ENCODE measurements around the gene DOK7.

Gene DOK7

DNA sequence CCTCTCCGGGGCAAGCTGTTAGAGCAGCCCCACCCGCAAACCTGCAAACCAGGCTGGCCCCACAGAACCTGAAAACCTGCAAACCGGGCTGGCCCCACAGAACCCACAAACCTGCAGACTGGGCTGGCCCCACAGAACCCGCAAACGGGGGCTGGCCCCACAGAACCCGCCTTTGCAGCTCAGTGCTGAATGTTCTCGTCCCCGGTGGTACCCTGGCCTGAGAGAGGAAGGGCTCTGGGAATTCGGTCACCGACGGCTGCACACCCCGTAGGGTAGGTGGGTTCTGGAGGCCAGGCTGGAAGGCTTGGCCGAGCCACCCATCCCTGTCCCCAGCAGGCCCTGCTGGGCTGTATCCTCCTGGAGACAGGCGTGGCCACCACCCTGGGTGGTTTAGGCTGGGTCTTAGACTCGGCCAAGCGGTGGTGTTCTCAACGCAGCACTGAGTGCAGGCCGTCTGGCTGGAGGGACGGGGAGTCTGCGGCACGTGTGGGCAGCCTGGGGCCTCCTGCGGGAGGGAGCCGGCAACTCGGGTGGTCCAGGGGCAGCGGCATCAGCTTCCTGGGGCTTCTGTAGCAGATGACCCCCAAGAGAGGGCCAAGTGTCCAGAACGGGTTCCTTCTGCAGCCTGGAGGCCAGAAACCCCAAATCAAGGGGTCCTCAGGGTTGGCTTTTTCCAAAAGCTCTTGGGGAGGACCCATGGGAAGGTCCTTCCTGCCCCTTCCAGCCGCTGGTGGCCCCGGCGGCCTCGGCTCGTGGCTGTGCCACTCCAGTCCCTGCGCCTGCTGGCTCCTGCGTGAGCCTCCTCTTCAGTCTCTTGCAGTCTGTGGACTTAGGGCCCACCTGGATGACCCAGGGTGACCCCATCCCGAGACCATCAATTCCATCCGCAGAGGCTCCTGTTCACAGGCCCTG is 15.6 kb downstream of the DOK7 start:
- DNase-seq: no peak
- H3K4me1 Mint-ChIP-seq: no peaks in the 10 kb centered on the region
- H3K4me3 Mint-ChIP-seq: no peak overlapping the region
- peaks cover 16% of the 10 kb centered on the region for H3K27me3 Mint-ChIP-seq
- no peaks in the 10 kb centered on the region for H3K36me3 Mint-ChIP-seq (ENCODE audit: low read depth)
- H3K9me3 Mint-ChIP-seq: no peaks in the 10 kb centered on the region
- H3K27ac Mint-ChIP-seq: no peak overlapping the region
- ATAC-seq: no peak

DNA sequence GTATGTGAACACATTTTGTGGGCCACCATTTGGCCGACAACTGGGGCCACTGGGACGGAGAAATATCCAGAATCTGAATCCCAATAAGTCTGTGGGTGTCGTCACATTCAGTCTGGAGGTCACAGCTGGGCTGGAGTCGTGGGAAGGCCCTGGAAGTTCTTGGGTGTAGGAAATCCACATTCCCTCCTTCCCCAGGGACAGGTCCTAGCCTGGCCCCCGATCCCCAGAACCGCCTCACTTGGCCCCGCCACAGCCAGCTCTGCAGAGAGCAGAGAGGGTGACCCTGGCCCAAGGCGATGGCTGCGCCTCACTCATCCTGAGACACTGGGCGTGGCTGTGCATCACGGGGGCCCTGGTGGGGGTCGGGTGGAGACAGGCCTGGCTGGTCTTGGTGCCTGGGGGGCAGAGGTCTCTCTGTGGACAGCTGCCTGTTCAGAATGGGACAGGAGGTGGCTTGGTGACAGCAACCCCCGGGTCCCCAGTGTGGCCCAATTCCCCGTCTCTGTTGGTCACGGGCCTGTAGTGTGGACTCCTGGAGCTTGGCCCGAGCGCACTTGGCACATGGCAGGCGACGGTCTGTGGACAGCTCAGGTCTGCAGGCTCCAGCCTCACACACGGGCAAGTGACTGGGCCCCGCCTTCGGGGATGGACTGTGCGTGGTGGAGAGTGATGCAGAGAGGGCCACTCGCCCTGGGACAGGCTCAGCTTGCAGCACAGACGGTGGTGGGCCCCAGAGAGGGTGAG is 16.4 kb downstream of the DOK7 start:
- DNase-seq (no peak), ATAC-seq (no peak)
- Mint-ChIP-seq H3K36me3 (ENCODE audit: low read depth) (no peaks in the 10 kb centered on the region), H3K4me1 (no peaks in the 10 kb centered on the region), H3K27ac (no peak overlapping the region), H3K9me3 (no peaks in the 10 kb centered on the region), H3K27me3 (peaks cover 19% of the 10 kb centered on the region), H3K4me3 (no peak overlapping the region)

DNA sequence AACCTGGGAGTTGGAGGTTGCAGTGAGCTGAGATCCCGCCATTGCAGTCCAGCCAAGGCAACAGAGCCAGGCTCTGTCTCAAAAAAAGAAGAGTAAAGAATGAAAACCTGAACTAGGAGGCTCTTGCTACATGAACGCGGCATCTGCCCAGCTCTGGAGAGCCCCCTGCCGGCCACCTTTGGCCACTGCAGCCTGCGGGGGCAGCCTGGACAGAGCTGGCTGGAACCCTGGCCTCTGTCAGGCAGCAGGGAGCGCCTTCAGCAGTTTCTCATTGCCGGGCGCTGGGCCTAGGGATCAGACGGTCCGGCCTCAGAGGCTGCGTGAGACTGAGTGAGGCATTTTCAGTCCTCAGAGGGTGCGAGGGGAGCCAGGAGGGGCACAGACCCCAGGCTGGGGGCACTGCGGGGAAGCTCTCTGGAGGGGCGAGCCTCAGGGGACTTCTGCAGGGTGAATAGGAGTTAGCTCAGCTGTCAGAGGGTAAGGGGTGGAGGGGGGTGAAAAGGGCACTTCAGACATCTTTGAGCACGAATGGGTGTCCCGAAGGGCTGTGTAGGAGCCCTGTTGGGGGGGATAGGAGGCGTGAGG is 17.5 kb downstream of the DOK7 start:
- DNase-seq (peak; percentile 82), ATAC-seq (peak; percentile 67)
- Mint-ChIP-seq H3K27ac (no peak overlapping the region), H3K4me3 (no peak overlapping the region), H3K9me3 (no peaks in the 10 kb centered on the region), H3K36me3 (ENCODE audit: low read depth) (no peaks in the 10 kb centered on the region), H3K27me3 (peaks cover 21% of the 10 kb centered on the region), H3K4me1 (no peaks in the 10 kb centered on the region)

DNA sequence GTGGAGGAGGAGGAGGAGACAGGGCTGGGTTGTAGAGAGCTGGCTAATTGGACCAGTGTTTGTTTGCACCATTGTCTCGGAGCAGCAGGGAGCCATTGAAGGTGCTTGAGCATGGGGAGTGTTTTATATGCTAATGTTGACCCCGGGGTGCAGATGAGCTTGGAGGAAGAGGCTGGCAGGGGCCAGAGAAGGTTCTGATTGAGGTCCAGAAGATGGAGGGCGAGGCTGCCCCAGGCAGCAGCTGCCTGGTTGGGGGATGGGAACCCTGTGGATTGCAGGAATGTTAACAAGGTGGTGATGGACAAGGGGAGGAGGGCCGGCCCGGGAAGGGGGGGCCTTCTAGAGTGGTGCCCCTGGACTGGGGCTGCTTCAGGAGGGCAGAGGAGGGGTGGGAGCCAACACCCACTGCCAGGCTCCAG is 18.0 kb downstream of the DOK7 start:
- no peaks in the 10 kb centered on the region for H3K9me3 Mint-ChIP-seq
- H3K27ac Mint-ChIP-seq: no peak overlapping the region
- no peaks in the 10 kb centered on the region for H3K4me1 Mint-ChIP-seq
- no peaks in the 10 kb centered on the region for H3K36me3 Mint-ChIP-seq (ENCODE audit: low read depth)
- H3K27me3 Mint-ChIP-seq: peaks cover 21% of the 10 kb centered on the region
- no peak overlapping the region for H3K4me3 Mint-ChIP-seq
- ATAC-seq: no peak
- no peak for DNase-seq

DNA sequence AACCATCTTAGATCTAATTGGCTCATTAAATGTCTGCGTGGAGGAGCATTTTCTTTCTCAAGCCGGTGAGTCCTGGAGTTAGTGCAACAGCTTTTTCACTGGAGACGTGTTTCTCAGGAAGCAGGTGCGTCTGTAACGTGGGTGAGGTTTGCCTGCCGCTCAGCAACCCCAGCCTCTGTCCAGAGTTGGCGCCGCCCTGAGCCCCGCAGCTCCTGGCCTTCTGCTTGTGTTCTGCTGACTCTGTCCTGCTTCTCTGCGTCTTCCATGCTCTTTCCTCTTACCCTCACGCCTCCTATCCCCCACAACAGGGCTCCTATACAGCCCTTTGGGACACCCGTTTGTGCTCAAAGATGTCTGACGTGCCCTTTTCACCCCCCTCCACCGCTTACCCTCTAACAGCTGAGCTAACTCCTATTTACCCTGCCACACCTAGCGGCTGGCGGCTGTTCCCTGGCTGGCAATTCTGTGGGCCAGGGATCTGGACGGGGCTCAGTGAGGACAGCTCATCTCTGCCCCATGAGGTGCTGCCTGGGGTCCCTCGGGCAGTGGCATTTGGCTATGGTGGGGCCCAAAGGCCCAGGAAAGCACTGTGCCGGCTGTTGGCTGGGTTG is 18.8 kb downstream of the DOK7 start:
- Mint-ChIP-seq H3K9me3 (no peaks in the 10 kb centered on the region), H3K27ac (no peak overlapping the region), H3K36me3 (ENCODE audit: low read depth) (no peaks in the 10 kb centered on the region), H3K4me1 (no peaks in the 10 kb centered on the region), H3K27me3 (peaks cover 19% of the 10 kb centered on the region), H3K4me3 (no peak overlapping the region)
- DNase-seq (no peak), ATAC-seq (no peak)

DNA sequence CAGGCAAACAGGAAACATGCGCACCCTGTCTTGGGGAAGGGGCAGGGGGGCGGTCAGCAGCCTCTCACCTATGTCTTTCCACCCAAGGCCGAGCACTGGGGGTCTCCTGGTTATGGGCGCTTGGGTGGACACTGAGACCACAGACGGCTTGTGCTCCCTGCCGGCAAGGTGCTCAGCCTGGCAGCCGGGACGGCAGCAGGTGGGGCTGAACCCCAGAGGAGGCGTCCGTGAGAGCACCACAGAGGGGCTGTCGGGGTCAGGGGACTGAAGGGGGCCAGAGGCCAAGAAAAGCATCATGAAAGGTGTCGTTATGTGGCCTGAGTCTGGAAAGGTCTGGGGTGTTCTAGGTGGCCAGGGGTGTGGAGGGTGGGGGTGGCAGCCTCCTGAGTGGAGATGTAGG is 19.6 kb downstream of the DOK7 start:
- DNase-seq (no peak), ATAC-seq (no peak)
- no peak overlapping the region for H3K27ac Mint-ChIP-seq
- H3K36me3 Mint-ChIP-seq (ENCODE audit: low read depth): no peaks in the 10 kb centered on the region
- H3K9me3 Mint-ChIP-seq: no peaks in the 10 kb centered on the region
- no peaks in the 10 kb centered on the region for H3K4me1 Mint-ChIP-seq
- H3K27me3 Mint-ChIP-seq: peaks cover 19% of the 10 kb centered on the region
- H3K4me3 Mint-ChIP-seq: no peak overlapping the region

DNA sequence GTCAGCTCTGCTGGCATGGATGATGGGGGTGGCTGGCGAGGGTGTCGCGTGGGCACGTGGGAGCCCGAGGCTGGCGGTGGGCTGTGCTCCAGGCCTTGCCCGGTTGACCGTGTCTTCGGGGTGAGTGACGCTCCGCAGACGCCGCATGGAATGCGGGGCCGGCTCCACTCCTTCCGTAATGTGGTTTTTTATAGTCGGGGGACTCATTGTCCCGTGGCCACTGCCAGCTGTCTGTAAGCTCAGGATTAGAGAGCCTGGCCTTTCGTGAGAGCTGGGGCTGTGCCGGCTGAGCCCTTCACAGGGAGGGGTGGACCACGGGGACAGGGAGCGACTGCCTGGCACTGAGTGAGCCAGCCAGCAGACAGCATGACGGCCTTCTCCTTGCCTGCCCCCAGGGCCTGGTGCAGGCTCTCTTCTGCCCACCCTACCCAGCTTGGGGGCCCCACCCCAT is 20.4 kb downstream of the DOK7 start:
- ATAC-seq: no peak
- H3K27ac Mint-ChIP-seq: no peak overlapping the region
- no peaks in the 10 kb centered on the region for H3K4me1 Mint-ChIP-seq
- no peak for DNase-seq
- no peaks in the 10 kb centered on the region for H3K36me3 Mint-ChIP-seq (ENCODE audit: low read depth)
- peaks cover 19% of the 10 kb centered on the region for H3K27me3 Mint-ChIP-seq
- H3K4me3 Mint-ChIP-seq: no peak overlapping the region
- H3K9me3 Mint-ChIP-seq: no peaks in the 10 kb centered on the region

DNA sequence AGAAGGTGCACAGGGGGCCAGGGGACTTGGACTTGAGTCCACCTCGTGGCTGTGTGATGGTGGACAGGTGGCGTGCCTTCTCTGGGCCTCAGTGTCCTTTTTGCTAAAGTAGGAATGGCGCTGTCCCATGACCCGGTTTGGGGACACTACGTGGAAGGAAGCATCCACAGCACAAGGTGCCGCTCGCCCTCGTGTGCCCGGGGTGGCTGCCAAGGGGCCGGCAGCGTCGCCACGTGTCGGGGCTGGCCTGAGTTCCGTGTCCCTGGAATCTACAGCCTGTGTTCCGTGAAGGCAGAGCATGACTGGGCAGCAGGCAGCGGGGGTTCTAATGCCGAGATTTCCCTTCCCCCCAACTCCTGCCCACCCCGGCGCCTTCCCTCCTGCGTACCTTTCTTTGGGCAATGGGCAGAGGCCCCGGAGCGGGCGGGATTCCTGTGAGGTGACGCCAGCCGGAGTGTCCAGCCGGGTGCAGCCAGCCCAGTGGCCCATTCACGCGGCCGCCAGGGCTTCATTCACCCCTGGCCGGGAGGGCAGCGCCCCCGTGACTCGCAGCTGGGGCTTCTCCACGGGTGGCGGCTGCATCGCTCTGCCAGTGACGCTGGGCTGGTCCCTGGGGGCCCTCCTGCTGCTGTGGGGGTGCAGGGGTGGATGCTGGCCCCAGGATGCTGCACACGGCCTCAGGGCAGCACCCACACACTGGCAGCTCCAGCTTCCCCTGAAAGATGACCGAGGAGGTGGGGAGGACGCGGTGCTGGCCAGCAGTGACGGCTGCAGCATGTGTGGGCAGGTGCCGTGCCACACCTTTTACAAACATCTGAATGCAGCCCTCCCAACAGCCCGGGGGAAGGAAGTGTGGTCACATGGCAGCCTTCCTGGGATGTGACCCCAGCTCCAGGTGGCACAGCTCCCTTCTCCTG is 21.2 kb downstream of the DOK7 start:
- no peak overlapping the region for H3K4me3 Mint-ChIP-seq
- no peaks in the 10 kb centered on the region for H3K4me1 Mint-ChIP-seq
- no peaks in the 10 kb centered on the region for H3K9me3 Mint-ChIP-seq
- no peaks in the 10 kb centered on the region for H3K36me3 Mint-ChIP-seq (ENCODE audit: low read depth)
- ATAC-seq: no peak
- DNase-seq: no peak
- no peak overlapping the region for H3K27ac Mint-ChIP-seq
- peaks cover 25% of the 10 kb centered on the region for H3K27me3 Mint-ChIP-seq

DNA sequence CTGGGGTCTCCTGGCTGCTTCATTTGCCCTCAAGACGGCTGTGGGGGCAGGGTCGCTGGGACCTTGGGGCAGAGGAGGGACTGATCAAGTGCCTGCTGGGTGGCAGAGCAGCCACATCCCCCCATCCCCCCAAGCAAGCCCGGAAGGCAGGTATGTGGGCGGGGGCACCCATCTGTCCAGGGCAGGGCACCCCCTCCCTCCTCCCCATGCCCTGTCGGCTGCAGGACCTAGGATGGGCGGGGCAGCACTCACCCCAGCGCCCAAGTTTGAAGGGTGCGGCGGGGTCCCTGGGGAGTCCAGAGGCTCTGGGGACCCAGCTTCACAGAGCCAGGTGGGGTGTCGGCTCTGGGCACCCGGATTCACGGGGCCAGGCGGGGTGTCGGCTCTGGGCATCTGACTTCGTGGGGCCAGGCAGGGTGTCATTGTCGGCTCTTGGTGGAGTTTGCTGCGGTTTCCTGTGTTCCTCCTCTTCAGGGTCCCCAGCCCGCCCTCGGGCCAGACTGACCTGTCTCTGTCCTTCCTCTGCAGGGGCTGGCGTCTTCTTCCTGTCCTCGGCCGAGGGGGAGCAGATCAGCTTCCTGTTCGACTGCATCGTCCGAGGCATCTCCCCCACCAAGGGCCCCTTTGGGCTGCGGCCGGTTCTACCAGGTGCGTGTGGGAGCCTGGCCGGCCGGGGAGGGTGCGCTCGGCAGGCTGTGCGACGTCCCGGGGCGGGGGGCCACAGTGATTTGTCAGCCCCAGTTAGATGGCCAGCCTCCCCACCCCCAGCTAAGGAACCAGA is 22.1 kb downstream of the DOK7 start:
- Mint-ChIP-seq H3K27ac (no peak overlapping the region), H3K4me3 (no peak overlapping the region)

DNA sequence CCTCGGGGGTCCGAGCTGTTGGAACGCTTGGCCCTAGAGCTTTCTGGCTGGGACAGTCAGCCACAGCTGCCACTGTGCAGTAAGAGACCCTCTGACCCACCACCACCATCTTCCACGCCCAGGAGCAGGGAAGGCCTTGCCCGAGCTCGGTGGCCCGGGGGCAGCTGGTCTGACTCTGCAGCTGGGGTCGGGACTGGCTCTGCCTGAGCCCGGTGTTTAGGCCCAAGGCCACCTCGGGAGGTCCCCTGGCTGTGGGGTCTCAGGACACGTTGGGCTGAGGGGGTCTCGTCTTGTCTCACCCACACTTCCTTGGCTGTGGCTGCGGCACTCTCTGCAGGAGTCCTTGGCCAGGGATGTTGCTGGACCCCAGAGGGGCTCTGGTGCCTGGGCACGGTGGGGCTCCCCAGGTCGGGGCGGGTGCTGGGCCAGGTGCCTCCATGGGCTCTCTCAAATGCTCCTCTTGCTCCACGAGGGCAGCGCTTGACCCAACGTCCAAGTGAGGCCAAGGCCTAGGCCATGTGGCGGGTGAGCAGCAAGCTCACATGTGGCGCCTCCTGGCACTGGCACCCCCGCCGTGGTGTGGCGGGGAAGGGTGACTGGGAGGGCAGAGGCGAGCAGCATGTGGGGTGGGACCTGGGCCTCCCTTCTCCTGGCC is 22.9 kb downstream of the DOK7 start:
- no peak overlapping the region for H3K27ac Mint-ChIP-seq

More for the DNA sequence above, 22.1 kb downstream of the DOK7 start:
- no peaks in the 10 kb centered on the region for H3K36me3 Mint-ChIP-seq (ENCODE audit: low read depth)
- ATAC-seq (no peak), DNase-seq (no peak)
- H3K9me3 Mint-ChIP-seq: no peaks in the 10 kb centered on the region
- H3K4me1 Mint-ChIP-seq: no peaks in the 10 kb centered on the region
- H3K27me3 Mint-ChIP-seq: peaks cover 25% of the 10 kb centered on the region

DNA sequence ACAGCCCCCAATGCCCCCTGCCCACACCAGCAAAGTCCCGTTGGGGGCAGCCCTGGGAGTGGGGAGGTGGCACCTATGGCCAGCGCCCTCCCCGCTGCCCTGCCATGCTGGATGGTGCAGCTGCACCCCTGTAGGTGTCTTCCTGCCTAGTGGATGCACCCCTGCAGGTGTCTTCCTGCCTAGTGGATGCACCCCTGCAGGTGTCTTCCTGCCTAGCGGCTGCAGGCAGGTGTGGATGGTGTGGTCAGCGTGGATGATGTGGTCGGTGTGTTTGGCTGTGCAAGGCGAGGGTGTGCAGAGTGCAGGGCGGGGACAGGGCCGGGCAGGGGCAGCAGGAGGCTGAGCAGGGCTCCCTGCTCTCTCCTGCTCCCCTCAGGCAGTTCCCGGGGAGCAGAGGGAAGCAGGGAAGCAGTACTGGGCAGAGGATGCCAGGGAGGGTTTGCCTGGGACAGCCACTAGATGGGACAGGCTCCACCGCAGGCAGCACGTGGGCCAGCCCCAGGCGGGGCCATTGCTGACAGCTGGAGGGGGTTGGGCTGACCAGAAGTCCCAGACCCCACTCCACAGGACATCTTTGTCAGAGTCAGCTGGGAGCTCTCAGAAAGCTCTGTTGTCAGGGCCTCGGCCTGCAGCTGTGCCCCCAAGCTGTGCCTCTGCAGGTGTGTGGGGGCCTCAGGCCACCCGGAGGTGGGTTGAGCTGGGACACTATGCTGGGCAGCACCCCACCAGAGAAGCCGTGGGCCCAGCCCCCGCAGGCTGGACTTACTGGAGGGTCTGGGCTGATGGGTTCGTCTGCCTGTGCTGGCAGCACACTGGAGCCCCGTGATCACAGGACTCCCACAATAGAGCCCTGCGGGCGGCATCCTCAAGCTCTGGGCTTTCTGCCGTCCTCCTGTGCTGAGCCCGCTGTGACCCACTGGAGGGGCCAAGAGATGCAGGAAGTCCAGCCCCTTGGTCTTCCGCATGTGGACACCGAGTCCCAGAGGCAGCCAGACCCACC is 23.7 kb downstream of the DOK7 start:
- Mint-ChIP-seq H3K4me3 (no peak overlapping the region), H3K27ac (no peak overlapping the region)

More for the DNA sequence above, 22.9 kb downstream of the DOK7 start:
- no peak for ATAC-seq
- no peaks in the 10 kb centered on the region for H3K36me3 Mint-ChIP-seq (ENCODE audit: low read depth)
- H3K4me1 Mint-ChIP-seq: no peaks in the 10 kb centered on the region
- DNase-seq: no peak
- H3K4me3 Mint-ChIP-seq: no peak overlapping the region
- peaks cover 29% of the 10 kb centered on the region for H3K27me3 Mint-ChIP-seq
- no peaks in the 10 kb centered on the region for H3K9me3 Mint-ChIP-seq

DNA sequence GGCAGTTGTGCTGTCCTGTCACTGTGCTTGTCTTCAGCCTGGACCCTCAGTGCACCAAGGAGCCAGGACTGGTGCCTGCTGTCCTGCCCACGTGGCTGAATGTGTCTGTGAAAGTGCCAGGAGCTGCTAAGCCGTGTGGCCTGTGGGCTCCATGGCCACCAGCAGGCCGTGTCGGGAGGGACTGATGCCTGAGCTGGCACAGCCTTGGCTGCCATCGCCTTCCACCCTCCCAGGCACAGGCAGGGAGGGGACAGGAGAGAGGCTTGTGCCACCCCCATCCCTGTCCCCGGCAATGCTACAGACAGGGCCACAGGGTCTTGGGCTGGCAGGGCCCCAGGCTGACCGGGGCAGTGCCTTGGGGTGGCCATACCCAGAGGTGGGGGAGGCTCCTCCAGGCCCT is 24.8 kb downstream of the DOK7 start:
- H3K4me3 Mint-ChIP-seq: no peak overlapping the region
- ATAC-seq (no peak), DNase-seq (no peak)
- no peaks in the 10 kb centered on the region for H3K36me3 Mint-ChIP-seq (ENCODE audit: low read depth)
- H3K9me3 Mint-ChIP-seq: no peaks in the 10 kb centered on the region
- no peak overlapping the region for H3K27ac Mint-ChIP-seq
- peaks cover 31% of the 10 kb centered on the region for H3K27me3 Mint-ChIP-seq
- H3K4me1 Mint-ChIP-seq: no peaks in the 10 kb centered on the region

More for the DNA sequence above, 23.7 kb downstream of the DOK7 start:
- Mint-ChIP-seq H3K9me3 (no peaks in the 10 kb centered on the region), H3K27me3 (peaks cover 30% of the 10 kb centered on the region), H3K4me1 (no peaks in the 10 kb centered on the region), H3K36me3 (ENCODE audit: low read depth) (no peaks in the 10 kb centered on the region)
- ATAC-seq (no peak), DNase-seq (no peak)
